ENCODE data around the gene DCDC2. TPM values are rescaled to one million over a fixed set of nuclear protein-coding genes. Genes with fewer than 3 reads are reported as not detected.

The DCDC2 gene
- total RNA-seq, 4 donors from 2014 or later = 0.51 TPM; not detected in 3

- no peak for TF ChIP-seq CTCF (IDR thresholded peaks at IDR 0.05; ENCODE audit: low read depth)
Observed at GRCh38 chr6:24252280-24252679, 105.6 kb downstream of the DCDC2 start.

- no peak for TF ChIP-seq CTCF (IDR thresholded peaks at IDR 0.05; ENCODE audit: low read depth)
Observed at GRCh38 chr6:24251339-24251738, 106.5 kb downstream of the DCDC2 start.

- no peak for TF ChIP-seq CTCF (IDR thresholded peaks at IDR 0.05; ENCODE audit: low read depth)
Observed at GRCh38 chr6:24249926-24250325, 107.9 kb downstream of the DCDC2 start.

- no peak for TF ChIP-seq CTCF (IDR thresholded peaks at IDR 0.05; ENCODE audit: low read depth)
Observed at GRCh38 chr6:24245275-24245674, 112.6 kb downstream of the DCDC2 start.

- no peak for TF ChIP-seq CTCF (IDR thresholded peaks at IDR 0.05; ENCODE audit: low read depth)
Observed at GRCh38 chr6:24242924-24243323, 114.9 kb downstream of the DCDC2 start.

GRCh38 chr6:24240943-24241342, 116.9 kb downstream of the DCDC2 start:
- no peak for TF ChIP-seq CTCF (IDR thresholded peaks at IDR 0.05; ENCODE audit: low read depth)

GRCh38 chr6:24240380-24240928, 117.4 kb downstream of the DCDC2 start:
- TF ChIP-seq CTCF (IDR thresholded peaks at IDR 0.05; ENCODE audit: low read depth) = no peak

All from subcutaneous adipose tissue (tissue), 4 donors.